ENCODE measurements around the gene SYT11.
"Not testable (repeated sequence)": the region's sequence is repeated elsewhere in the genome, so short reads cannot be mapped to it uniquely, and the experiment has no call there.

The SYT11 gene

GRCh38 chr1:155859234-155859829 lies at the start of gene SYT11:
SYT11 (plus strand) TSS chr1:155859567; CDS start chr1:155859762, 195 bp downstream.
- DNase-seq (ENCODE audit: low read depth) = peak; percentile 85

- DNase-seq (ENCODE audit: low read depth) = no peak
Measured at GRCh38 chr1:155812878-155813277, 46.5 kb upstream of the SYT11 start.

- DNase-seq (ENCODE audit: low read depth) = no peak
Measured at GRCh38 chr1:155813672-155814071, 45.7 kb upstream of the SYT11 start.

GRCh38 chr1:155816351-155816750 lies 43.0 kb upstream of the SYT11 start:
- DNase-seq (ENCODE audit: low read depth) = no peak

- DNase-seq (ENCODE audit: low read depth) = no peak
Measured at GRCh38 chr1:155827450-155827849, 31.9 kb upstream of the SYT11 start.

GRCh38 chr1:155831279-155831976 lies 27.9 kb upstream of the SYT11 start:
- no peak for DNase-seq (ENCODE audit: low read depth)

GRCh38 chr1:155833665-155834295 lies 25.6 kb upstream of the SYT11 start:
- DNase-seq (ENCODE audit: low read depth) = no peak

GRCh38 chr1:155834296-155834926 lies 25.0 kb upstream of the SYT11 start:
- no peak for DNase-seq (ENCODE audit: low read depth)

GRCh38 chr1:155834927-155835399 lies 24.4 kb upstream of the SYT11 start:
- not testable (repeated sequence) for DNase-seq (ENCODE audit: low read depth)

- DNase-seq (ENCODE audit: low read depth) = no peak
Measured at GRCh38 chr1:155835548-155835947, 23.8 kb upstream of the SYT11 start.

- DNase-seq (ENCODE audit: low read depth) = no peak
Measured at GRCh38 chr1:155840386-155840785, 19.0 kb upstream of the SYT11 start.

- no peak for DNase-seq (ENCODE audit: low read depth)
Measured at GRCh38 chr1:155844860-155845421, 14.4 kb upstream of the SYT11 start.

GRCh38 chr1:155847823-155848529 lies 11.4 kb upstream of the SYT11 start:
- DNase-seq (ENCODE audit: low read depth) = no peak

- no peak for DNase-seq (ENCODE audit: low read depth)
Measured at GRCh38 chr1:155850345-155850744, 9.0 kb upstream of the SYT11 start.

- DNase-seq (ENCODE audit: low read depth) = no peak
Measured at GRCh38 chr1:155856257-155856974, 3.0 kb upstream of the SYT11 start.

- peak; percentile 81 for DNase-seq (ENCODE audit: low read depth)
Measured at GRCh38 chr1:155856975-155857930, 2.1 kb upstream of the SYT11 start, which contains the start of gene GON4L. GON4L (minus strand) TSS chr1:155857214; CDS start chr1:155853780, 3,434 bp downstream.

- no peak for DNase-seq (ENCODE audit: low read depth)
Measured at GRCh38 chr1:155858800-155859233, 550 bp upstream of the SYT11 start.

GRCh38 chr1:155859881-155860871 lies 809 bp downstream of the SYT11 start:
- peak; percentile 12 for DNase-seq (ENCODE audit: low read depth)
